Sigmoid colon (tissue), 4 donors: Measurements from ENCODE around the gene AUTS2.

Experiments used
- EP300 ChIP-seq, 4 donors: sonication (generic); formaldehyde crosslinking; IDR thresholded peaks; one replicate each; pipeline ENCODE4 v1.6.1; 2017; ENCODE audit warnings: antibody characterized with exemption in 4 of 4
- POLR2A ChIP-seq, 2 donors: fragments of 450-650 bp; IDR thresholded peaks; one replicate each; pipeline ENCODE4 v1.6.1; 2016; ENCODE audit warnings: antibody characterized with exemption in 2 of 2, mild to moderate bottlenecking in 2 of 2, moderate library complexity in 2 of 2
- POLR2AphosphoS5 ChIP-seq, 4 donors: sonication (generic); formaldehyde crosslinking; IDR thresholded peaks; one replicate each; pipeline ENCODE4 v1.6.1; 2017; ENCODE audit warnings: antibody characterized with exemption in 4 of 4
- TF ChIP-seq, protein P1 (sequence below), 4 experiments: fragments of 450-650 bp in 3 of 4; fragments of 200-600 bp in 1 of 4; IDR thresholded peaks; one replicate each; pipeline ENCODE4 v1.5.1; 2016 to 2019; ENCODE audit warnings: antibody characterized with exemption in 4 of 4, mild to moderate bottlenecking in 3 of 4, moderate library complexity in 2 of 4

DNA sequence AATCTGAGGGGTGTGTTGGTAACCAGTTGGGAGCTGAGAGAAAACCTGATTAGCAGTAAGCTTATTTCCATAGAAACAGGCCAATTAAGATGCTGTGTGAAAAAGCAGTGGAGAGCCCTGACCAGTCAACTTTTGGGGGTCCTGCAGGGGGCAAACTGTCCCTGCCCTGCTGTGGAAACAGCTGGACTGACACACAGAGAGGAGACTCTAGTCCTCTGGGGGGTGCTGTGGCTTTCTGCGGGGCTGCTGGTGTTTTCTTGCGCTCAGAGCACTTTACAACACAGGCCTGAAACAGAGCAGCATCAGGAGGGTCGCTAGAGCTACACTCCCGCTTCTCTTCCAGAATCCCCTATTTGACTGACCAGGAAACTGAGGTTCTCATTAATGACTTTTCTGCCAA, 986.8 kb downstream of the AUTS2 start:
- TF ChIP-seq, protein P1, sequence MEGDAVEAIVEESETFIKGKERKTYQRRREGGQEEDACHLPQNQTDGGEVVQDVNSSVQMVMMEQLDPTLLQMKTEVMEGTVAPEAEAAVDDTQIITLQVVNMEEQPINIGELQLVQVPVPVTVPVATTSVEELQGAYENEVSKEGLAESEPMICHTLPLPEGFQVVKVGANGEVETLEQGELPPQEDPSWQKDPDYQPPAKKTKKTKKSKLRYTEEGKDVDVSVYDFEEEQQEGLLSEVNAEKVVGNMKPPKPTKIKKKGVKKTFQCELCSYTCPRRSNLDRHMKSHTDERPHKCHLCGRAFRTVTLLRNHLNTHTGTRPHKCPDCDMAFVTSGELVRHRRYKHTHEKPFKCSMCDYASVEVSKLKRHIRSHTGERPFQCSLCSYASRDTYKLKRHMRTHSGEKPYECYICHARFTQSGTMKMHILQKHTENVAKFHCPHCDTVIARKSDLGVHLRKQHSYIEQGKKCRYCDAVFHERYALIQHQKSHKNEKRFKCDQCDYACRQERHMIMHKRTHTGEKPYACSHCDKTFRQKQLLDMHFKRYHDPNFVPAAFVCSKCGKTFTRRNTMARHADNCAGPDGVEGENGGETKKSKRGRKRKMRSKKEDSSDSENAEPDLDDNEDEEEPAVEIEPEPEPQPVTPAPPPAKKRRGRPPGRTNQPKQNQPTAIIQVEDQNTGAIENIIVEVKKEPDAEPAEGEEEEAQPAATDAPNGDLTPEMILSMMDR (IDR thresholded peaks at IDR 0.05), result no peak
- no peak for TF ChIP-seq POLR2AphosphoS5 (IDR thresholded peaks at IDR 0.05)
- TF ChIP-seq POLR2A (IDR thresholded peaks at IDR 0.05), result no peak
- TF ChIP-seq EP300 (IDR thresholded peaks at IDR 0.05), result no peak
